ENCODE measurements around the gene KIF18B.
A peak's percentile ranks its signal among the peaks of the same experiment; 100 is the strongest.

KIF18B gene

GRCh38 chr17:44947461-44948314 lies at the start of gene KIF18B:
TSS of gene KIF18B (minus strand) at chr17:44947773. CDS start at chr17:44936344, 11,429 bp downstream.
- DNase-seq (ENCODE audit: low spot score) = peak; percentile 96

DNA sequence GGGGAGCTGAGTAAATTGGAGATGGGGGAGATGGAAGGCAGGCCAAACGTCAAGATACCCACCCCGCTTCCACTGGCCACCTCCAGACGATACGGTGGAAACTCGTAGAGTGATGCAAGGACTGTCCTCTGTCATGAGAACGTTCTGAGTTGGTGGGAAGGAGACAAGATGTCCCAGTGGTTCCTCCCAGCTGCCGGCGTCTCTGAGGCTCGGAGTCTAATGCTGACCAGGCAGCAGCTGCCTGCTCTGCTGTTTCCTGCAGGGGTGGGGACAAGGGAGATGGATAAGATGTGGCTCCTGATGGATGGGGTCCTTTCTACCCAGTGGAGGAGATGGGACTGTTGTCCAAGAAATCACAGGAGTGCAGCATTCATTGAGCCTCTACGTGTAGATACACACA lies 48.7 kb upstream of the KIF18B start:
- DNase-seq (ENCODE audit: low spot score) = no peak

DNA sequence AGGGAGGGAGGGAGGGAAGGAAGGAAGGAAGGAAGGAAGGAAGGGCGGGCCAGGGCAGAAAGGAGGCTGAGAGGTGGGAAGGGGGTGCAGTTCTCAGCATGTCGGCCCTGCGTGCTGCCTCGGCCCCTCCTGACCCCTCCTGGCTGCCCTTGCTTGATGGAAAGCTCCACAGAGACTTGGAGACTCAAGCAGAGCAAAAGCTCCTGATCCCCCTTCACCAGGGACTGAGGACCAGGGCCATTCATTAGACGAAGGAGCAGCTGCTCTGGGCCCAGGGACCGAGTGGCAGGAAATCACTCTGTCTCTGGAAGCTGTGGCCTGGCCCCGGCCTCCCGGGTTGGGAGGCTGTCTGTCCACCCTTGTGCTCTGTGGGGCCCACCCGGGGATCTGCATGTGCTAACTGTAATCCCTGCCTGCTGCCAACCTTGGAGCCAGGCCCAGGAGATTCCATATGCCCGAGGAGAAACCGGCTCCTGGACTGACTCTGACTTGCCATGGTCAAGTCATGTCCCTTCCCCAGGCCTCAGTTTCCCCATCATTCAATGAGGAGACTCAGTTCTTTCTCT lies 47.9 kb upstream of the KIF18B start:
- no peak for DNase-seq (ENCODE audit: low spot score)

DNA sequence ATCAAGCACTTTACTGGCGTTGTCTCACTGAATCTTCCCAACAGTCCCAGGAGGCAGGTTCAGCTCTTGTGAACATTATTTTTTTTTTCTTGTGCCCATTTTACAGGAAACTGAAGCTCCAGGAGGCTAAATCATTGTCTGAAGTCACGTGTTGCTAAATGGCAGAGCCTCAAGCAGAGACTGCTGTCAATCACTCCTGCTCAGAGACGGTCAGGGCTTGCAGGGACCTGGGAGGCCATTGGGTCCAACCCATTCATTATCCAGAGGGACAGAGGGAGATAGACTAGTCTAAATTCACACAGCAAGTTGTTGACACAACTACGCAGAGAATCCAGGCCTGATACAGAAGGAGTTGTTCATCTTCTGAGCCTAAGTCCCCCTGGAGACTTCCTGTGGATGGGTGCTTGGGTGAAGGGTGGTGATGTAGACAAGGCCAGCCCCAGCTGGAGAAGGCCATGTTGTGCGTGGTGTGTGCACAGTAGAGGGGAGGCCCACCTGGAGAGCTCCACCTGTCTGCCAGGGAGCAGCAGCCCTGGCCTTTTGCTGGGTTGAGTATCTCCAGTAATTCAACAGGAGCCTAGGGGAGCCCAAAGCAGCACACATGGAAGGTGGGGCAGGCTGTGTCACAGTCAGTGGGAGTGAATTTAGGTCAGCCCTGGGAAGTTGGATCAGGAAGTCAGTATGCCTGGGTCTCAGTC lies 44.8 kb upstream of the KIF18B start:
- no peak for DNase-seq (ENCODE audit: low spot score)

GRCh38 chr17:44990994-44991393 lies 43.4 kb upstream of the KIF18B start:
- DNase-seq (ENCODE audit: low spot score) = no peak

DNA sequence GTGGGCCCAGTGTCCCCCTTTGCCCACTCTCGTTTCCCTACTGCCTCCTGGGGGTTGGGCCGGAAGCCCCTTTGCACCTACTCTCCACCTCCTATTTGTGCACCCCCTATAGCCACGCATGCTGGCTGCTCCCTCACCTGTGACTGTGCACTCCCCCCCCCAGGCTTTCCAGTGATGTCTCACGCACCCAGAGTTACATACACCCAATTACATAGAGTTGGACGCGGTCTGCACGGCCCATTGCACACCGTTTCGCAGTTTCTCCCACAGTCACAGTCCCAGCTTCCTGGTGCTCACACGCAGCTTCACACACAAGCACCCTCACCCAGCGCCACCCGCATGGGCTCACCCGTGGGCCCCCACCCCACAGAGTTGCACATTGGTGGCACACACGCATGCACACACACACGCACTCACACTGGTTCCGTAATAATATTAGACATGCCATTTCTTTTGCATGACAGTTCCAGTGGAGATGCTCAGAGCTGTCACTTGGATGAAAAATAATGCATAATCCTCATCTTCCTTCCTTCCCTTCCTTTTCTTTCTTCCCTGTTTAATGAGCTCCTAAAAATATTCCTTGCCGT lies 42.1 kb upstream of the KIF18B start:
- DNase-seq (ENCODE audit: low spot score) = peak; percentile 51

GRCh38 chr17:44988044-44988942 lies 40.7 kb upstream of the KIF18B start:
- DNase-seq (ENCODE audit: low spot score) = no peak

DNA sequence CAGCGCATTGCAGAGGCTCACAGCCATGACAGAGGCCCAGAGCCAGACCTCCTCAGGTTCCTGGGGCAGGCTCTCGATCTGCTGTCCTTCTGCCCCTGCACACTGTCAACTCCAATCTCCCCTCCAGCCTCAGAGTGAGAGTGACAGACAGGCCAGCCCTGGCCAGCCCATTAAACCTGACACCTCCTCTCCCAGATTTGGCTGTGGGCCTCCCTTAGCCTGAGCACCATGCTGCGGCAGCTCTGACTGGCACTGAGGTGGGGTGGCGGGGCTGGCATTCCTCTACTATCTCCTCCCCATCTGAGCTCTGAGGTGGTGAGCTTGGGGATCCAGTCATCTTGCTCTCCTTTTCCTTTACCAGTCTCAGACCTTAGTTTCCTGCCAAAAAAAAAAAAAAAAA lies 36.0 kb upstream of the KIF18B start:
- DNase-seq (ENCODE audit: low spot score) = no peak

GRCh38 chr17:44982113-44982702 lies 34.6 kb upstream of the KIF18B start:
- no peak for DNase-seq (ENCODE audit: low spot score)

GRCh38 chr17:44981221-44981968 lies 33.8 kb upstream of the KIF18B start:
- peak; percentile 62 for DNase-seq (ENCODE audit: low spot score)

DNA sequence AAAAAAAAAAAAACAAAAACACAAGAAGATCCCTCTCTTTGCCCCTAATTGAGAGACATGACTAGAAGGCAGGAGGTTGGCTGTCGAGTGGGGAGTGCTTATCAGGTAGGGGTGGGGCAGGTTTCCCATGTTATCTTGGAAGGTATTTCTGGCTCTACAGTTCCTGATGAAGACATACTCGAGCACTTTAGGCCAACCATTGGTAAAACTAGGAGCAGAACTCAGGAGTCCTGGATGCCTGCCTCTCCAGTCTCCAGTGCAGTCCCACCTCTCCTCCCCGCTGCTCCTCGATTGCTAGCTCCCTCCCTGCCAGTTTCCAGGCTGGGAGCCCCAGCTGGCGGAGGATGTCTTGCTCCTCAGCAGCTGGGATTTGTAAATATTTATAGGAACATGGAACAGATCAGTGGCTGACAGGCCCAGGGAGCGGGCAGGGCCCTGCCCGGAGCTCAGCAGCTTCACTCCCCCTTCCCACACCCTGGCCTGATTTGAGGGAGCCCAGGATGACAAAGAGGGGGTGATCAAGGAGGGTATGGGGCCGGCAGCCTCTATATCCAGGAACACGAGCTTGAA lies 31.9 kb upstream of the KIF18B start:
- no peak for DNase-seq (ENCODE audit: low spot score)

DNA sequence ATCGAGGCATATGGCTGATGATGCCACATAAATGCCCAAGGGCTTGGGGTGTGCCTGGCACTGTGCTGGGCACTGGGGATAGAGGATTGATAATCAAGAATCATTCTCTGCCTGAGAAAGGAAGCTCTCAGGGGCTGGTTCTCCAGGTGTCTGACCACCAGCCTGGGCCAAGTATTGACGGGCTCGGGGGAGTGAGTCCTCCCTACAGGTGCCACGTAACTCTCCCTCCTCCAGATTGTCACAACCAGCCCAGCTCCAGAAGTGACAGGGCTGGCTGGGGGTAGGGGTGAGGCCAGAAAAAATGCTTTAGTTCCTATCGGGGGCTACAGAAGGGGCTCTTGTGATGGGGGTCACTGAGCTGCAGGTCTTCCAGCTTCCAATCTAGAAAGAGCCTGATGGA lies 31.2 kb upstream of the KIF18B start:
- no peak for DNase-seq (ENCODE audit: low spot score)

DNA sequence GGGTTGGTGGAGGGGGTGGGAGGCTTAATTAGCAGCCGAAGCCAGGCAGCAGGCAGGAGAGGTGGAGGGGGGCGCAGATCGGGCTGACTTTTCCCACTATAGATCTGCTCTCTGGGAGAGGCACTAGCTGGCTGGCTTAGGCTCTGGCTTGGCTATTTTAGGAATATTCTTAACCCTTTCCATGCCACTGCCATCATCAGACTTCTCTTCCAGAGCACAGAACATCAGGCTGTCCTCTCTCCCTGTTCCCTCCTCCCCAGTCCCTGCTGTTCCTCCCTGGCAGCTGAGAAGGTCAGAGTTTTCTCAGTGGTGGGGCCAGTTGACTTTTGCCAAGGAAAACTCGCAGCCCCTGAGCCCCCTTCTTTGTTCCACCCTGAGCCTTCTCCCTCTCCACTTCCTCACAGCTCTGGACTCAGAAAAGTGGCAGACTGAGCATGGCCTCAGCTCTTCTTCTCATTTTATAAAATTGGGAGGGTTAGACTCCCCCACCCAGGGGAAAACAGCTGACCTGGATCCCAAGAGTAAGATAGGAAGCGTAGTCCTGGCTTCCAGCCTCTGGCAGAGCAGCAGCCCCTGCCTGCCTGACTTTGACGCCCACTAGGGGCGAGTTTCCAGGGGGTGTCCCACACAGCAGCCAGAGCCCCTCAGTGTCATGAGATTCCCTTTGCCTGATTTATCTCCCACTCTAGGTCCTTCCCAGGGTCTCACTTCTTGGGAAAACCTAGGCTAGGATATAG lies 30.4 kb upstream of the KIF18B start:
- DNase-seq (ENCODE audit: low spot score) = no peak

DNA sequence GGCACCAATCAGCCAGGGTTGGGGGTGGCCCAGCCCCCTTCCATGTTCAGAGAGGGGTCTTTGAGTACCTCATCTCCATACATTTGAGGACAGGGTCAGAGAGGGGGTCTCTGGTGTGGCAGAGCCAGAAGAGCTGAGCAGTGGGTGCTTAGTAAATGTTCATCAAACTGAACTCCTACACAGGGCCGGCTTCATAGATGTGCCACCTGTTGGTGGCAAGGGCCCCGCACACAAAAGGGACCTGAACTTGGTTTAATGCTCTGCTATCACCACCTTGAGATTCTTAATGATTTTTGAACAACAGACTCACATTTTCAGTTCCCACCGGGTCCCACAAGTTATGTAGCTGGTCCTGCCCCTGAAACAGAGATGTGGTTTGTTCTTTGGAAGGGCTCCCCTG lies 29.5 kb upstream of the KIF18B start:
- DNase-seq (ENCODE audit: low spot score) = no peak

DNA sequence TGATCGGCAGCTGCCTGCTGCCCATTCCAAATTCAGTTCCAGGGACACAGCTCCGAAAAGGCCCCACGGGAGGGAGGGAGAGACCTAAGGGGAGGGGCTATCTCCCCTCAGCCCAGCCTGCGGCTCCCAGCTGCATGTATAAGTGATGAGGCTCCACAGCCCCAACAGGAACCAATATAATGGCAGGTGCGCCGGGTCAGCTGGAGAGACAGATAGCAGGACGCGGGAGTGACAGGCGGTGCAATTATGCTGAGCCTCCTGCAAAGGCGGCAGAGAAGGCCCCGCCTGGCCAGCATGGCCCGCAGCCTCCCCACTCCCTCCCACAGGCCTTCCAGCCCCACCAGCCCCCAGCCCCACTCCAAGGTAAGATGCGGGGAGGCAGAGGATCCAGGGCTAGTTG lies 28.6 kb upstream of the KIF18B start:
- DNase-seq (ENCODE audit: low spot score) = no peak

DNA sequence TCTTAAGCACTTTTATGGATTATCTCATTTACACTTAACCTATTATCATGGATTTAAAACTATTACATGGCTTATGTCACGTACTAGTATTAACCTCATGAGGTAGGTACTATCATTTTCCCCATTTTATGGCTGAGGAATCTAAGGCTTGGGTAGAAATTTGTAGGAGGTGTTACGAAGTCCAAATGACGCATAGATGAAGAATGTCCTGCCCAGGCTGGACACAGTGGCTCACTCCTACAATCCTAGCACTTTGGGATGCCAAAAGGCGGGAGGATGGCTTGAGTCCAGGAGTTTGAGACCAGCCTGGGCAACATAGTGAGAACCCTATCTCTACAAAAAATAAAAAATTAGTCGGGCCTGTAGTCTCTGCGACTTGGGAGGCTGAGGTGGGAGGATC lies 25.4 kb upstream of the KIF18B start:
- DNase-seq (ENCODE audit: low spot score) = peak; percentile 71

DNA sequence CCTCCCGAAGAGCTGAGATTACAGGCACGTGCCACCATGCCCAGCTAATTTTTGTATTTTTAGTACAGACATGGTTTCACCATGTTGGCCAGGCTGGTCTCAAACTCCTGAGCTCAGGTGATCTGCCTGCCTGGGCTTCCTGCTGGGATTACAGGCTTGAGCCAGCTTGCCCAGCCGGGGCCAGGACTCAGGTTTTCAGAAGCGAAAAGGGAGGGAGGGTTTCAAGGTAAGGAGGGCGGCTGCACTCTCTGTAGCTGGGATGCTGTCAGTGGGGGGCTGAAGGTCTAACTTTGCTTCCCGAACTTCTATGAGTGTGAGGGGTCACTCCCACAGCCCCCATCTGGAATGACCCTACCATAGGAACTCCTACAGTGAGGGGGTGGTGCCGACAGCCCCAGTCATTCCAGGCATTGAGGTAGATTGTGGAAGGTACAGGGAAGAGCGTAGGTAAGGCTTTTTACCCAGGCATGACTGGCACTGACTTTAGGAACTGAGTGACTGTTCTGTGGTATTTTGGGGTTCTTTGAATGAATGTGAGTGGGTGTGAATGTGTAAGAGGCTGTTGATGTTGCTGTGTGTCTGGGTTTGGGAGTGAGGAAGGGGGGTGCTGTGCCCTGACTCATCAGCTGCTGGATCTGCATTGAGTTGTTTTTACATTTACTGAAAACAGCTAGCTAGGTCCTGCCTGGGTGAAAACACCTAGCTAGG lies 24.4 kb upstream of the KIF18B start:
- peak; percentile 62 for DNase-seq (ENCODE audit: low spot score)

DNA sequence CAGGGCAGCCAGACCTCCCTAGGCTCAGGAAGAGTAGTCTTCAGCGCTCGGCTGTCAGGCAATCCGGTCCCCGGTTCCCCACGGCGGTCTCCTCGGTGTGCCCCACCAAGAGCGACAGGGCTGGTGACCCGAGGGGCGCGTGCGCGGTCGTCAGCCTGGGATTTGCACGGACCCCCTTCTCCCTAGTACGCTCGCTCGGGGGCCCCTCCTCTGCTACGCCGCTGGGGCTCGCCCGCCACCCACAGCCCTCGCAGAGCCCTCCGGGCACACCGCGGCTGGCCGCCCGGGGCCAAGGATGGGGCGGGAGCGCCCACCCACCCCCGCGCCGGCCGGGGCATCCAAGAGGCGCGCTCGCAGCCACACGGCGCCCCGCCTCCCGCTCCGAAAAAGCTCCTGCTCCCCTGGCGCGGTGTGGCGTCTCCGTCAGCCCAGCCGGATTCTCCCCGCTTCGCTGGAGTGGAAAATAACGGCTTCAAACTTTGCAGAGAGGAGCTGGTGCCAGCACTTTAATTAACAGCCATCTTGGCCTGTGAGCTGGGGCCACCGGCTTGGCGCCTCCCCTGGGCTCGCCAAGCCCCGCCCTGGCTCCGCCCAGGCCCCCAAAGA lies 22.7 kb upstream of the KIF18B start:
- DNase-seq (ENCODE audit: low spot score) = peak; percentile 64
